COLO668 (cell line): Measurements from ENCODE around the gene LRIT2.
"Not testable (repeated sequence)": the region's sequence is repeated elsewhere in the genome, so short reads cannot be mapped to it uniquely, and the experiment has no call there.

Source experiments
- DNase-seq: peaks from one replicate; lab custom pipeline; 2025; ENCODE audit not compliant: unreplicated experiment; lab: John Stamatoyannopoulos, UW

Gene LRIT2

DNA sequence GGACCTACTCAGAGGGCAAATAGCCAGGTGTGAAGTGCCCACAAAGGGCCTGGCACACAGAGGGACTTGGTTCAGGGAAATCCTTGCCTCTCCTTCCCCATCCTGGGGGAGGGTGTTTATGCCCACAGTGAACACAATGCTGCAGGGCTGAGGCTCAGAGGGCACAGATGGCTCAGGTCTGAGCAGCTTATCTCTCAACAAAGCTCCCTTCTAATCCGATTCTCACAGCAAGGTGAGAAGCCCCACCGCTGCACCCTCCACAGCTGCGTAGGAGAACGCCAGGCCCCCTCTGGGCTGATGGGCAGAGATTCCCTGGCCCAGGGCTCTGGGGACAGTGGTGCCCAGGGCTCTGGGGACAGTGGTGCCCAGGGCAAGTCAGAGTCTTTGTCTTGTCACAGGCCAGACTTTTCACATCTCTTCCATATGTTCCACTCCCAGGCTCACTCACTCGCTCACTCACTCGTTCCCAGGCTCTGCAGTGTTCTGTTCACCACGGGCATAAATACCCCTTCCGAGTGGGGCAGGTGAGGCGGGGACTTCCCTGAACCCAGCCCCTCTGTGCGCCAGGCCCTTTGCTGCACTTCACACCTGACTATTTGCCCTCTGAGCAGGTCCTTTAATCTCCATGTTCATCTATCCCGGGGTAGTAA, 39.7 kb downstream of the LRIT2 start:
- DNase-seq: no peak

DNA sequence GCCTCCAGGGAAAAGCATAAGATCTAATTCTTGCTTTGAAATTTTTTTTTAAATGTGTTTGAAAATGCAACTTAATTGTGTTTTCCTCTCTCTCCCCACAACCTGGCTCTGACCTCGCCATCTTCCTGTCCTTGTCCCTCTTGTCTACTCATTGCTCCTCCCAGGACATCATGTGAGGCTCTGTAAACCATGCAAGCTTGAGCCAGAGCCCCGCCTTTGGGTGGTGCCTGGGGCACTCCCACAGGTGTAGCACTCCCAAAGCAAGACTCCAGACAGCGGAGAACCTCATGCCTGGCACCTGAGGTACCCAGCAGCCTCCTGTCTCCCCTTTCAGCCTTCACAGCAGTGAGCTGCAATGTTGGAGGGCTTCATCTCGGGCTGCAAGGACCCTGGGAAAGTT, 40.8 kb downstream of the LRIT2 start:
- no peak for DNase-seq

DNA sequence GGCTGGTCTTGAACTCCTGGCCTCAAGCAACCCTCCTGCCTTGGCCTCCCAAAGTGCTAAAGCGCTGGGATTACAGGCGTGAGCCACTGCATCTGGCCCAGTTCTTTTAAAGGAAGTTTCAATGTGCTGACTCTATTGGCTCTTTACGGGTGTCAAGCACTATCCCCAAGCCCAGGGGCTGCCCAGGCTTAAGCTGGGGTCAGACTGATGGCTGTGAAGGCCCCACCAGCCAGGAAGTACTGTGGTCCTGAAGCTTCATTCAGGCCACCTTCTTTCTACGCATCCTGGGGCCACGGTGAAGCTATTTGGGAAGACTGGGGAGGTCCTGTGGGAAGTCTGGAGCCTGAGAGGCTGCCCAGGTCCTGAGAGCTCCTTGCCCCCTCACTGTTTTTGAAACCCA, 43.7 kb downstream of the LRIT2 start:
- DNase-seq: no peak

DNA sequence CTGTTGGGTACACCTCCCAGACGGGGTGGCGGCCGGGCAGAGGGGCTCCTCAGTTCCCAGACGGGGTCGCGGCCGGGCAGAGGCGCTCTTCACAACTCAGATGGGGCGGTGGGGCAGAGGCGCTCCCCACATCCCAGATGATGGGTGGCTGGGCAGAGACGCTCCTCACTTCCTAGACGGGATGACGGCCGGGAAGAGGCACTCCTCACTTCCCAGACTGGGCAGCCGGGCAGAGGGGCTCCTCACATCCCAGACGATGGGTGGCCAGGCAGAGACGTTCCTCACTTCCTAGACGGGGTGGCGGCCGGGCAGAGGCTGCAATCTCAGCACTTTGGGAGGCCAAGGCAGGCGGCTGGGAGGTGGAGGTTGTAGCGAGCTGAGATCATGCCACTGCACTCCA, 45.0 kb downstream of the LRIT2 start:
- not testable (repeated sequence) for DNase-seq

DNA sequence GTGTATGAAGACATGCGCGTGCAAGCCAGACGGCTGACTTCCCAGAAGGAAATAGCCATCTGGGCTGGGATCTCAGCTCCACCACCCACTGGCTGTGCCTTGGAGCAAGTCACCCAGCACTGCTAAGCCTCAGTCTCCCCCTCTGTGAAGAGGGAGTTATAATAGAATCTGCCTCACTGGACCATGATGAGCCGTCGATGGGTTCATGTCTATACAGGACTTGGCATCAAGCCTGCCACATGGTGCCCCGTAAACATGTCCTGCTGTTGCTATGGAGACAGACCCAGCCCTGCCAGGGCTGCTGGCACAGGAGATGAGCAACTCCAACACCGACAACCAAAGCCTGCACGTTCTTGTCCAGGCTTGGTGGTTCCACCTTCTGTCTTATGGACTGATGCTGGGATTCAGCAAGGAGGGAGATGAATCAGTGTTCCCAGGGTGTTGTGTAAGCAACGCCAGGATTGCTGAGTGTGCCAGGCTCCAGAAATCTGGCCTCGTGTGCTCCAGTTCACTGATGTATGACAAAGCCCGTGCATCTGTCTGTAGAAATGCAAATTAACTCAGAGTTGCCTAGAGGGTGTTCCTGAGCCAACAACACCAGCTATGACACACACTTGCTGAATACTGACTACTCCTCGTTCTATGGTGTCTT, 46.2 kb downstream of the LRIT2 start:
- DNase-seq: peak; percentile 65

DNA sequence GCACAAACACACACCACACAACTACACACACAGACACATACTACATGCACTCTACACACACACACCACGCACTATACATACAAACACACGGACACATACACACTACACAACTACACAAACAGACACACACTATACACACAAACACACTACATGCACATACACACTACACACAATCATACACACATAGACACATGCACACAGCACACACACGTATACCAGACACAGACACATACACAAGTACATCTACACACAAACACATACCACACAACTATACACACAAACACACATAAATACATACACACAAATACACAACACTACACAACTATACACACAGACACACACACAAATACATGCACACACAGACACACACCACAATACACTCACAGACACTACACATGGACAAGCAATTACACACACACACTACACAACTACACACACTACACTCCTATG, 47.2 kb downstream of the LRIT2 start:
- DNase-seq: no peak

DNA sequence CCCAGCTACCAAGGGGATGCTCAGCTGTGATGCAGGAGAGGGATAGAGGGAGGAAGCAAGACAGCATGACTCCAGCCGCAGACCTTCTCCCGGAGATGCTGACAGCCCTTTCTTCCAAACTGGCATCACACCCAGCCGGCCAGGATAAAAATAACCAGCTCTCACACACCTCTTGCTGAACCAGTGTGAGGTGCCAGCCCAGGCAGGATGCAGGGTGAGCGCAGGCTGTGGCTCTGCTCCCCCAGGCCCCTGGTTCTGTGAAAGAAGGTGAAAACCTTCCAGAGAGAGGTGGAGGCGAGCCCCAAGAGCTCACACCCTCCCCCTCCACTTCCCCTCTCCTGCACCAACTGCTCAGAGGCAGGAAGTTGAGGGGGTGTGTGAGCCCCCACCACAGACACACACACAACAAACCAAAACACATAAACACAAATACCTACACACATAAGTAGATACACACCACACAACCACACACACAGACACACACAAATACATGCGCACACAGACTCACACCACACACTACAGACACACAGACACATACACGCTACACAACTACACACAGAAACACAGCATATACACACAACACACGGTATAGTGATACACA, 47.7 kb downstream of the LRIT2 start:
- DNase-seq: no peak

DNA sequence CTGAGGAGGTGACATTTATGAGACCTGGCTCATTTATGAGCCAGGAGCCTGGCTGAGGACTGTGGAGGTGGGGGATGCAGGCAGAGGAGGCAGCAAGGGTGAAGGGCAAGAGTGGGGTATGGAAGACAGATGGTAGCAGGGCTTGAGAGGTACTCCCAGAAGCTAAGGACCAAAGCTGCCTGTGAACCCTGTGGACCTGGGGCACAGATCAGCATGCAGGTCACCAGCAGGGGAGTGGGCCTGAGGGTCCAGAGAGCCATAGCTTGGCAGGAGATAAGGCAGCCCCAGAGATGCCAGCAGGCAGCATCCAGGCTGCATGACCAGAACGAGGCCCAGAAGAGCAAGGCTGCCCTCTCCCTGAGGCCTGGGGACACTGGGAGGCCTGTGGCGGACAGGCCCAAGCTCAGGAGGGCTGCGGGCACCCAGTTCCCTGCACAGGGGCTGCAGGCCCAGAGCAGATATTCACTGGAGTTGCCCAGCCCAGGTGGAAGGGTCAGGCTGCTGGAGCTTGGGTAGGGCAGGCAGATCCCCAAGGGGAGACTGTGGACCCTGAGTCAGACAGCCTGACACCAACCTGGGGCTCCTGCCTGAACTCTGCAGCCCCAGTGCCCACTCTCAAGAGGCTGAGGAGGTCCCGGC, 48.4 kb downstream of the LRIT2 start:
- no peak for DNase-seq

DNA sequence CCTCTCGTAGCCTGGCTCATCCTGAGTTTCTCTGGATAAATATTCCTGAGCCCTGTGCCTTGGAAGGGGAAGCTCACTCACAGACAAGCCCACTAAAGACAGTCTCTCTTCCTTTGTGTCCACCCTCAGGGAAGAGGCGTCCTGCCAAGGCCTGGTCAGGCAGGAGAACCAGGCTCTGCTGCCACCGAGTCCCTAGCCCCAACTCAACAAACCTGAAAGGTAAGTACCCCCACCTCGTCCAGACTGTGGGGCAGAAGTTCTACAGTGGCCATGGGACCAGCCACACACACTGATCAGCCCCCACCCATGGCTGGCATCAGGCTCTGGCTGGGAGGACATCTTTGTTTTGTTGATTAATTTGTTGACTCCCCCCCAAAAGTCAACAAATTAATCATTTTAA, 49.0 kb downstream of the LRIT2 start:
- DNase-seq: no peak

DNA sequence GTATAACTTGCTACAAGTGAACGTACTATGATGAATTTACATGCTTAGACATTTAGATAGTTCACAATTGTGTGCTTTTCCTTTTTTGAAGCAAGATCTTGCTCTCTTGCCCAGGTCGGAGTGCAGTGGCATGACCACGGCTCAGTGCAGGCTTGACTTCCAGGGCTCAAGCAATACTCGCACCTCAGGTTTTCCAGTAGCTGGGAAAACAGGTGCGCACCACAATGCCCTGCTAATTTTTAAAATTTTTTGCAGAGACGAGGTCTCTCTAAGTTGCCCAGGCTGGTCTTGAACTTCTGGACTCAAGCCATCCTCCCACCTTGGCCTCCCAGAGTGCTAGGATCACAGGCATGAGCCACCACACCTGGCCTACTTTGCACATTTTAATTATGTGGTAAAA, 49.9 kb downstream of the LRIT2 start:
- no peak for DNase-seq

DNA sequence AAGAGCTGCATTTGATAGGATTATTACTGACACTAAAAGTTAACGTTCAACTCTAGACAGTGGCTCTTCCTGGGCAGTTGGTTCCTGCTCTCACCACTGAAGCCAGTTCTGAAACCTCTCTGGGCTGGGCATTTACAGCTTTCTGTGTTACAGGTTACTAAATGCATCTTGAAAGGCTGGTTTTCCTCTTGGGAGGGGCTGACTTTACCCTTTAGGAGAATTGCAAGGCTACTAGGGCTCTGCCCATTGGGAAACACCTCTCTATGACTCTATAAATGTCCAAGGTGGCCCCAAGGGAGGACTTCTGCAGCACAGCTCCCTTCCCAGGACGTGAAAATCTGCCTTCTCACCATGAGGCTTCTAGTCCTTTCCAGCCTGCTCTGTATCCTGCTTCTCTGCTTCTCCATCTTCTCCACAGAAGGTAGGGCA, 51.8 kb downstream of the LRIT2 start, which contains the start of gene GPR15LG:
Gene GPR15LG, plus strand, starts transcription at position 301 of the 429 bp plus-strand sequence. Its CDS starts 51 bp downstream, at position 352.
- no peak for DNase-seq

DNA sequence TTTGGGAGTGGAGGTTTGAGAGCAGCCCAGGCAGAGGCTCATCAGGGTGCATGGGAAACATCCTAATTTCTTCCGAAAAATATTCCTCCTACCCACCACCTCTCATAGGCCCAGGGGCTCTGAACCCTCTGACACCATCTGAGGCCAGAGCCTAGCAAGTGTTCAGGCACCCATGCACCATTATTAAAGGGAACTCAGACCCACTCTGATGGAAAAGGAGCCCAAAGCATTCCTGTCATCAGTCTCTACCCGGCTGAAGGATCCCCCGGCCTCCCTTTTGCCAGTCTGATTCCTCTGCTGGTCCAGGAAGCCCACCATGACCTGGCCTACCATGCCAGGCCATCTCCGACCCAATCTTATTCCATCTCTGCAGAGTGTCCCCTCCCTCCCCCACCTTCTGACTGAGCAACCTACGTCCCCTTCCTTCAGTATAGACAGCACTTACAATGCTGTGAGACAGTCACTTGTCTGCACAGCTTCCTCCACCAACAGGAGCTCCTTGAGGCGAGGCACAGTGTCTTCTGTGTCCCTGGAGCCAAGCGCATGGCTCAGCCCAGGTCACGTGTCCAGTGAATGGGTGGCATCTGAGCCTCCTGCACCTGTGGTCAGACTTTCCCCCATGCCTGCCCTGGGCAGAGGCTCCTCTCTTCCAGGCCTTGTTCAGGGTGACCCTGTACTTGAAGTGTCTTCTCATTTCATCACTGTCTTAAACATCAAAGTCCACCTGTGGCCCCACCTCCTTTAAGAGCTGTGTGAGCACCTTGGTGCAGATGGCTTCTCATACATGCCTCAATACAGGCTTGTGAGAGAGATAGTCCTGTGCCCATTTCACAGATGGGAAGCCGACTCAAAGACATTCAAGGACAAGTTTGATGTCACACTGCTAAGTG, 52.6 kb downstream of the LRIT2 start:
- no peak for DNase-seq

DNA sequence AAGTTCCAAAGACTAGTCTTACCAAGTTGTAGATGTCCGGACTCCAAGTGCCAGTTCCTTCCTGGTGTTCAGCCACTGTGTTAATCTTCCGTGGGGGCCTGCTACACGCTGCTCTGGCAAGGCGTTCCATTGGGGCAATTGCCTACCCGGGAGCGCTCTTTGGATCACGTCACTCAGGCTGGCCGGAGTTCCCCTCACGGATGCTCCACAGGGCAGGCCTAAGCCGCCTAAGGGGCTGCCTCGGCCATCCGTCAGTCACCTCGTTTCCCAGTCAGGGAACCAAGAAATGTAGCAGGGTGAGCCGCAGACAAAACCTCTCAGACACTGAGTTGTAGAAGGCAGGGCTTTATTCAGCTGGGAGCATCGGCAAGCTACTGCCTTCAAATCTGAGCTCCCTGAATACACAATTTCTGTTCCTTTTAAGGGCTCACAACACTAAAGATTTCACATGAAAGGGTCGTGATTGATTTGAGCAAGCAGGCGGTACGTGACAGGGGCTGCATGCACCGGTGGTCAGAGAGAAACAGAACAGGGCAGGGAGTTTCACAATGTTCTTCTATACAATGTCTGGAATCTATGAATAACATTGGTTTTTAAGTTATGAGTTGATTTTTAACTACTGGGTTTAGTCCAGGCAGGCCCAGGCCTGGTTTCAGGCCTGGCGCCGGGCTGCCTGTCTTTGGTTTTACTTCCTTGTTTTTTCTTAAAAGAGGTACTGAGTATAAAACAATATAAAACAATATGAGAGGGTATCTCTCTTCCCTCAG, 53.5 kb downstream of the LRIT2 start:
- DNase-seq: not testable (repeated sequence)

DNA sequence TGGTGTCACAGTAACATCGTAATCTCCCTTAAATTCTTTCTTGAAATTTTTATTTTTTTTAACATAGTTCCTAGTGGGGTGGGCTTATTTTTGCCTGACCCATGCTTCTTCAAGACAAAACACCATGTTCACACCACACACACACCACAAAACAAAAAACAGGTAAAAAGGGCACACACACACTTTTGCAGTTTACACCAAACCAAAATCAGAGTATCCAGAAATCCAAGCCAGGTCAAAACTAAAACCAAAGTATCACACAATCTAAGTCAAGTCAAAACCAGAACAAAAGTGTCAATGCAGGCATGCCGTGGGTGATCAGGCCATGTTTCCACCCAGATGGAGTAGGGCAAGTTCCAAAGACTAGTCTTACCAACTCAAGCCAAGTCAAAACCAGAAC, 54.1 kb downstream of the LRIT2 start:
- DNase-seq: not testable (repeated sequence)
